K562 (cell line): ENCODE results near the gene CABP4.

Experiments used
- ATF3 ChIP-seq, 2 experiments: fragments of 450-650 bp in 1 of 2; sonication (generic) in 1 of 2; formaldehyde crosslinking in 1 of 2; IDR thresholded peaks in 1 of 2; conservative IDR thresholded peaks in 1 of 2; 2 replicates each; pipeline versions ENCODE4 v1.6.1 to v1.8.1; 2016 to 2023; ENCODE audit warnings: mild to moderate bottlenecking in 2 of 2, moderate library complexity in 2 of 2, inconsistent platforms in 1 of 2, missing genetic modification reagents in 1 of 2
- CEBPB ChIP-seq: fragments of 450-650 bp; IDR thresholded peaks from 2 replicates; pipeline ENCODE4 v1.6.1; 2016; ENCODE audit warnings: missing genetic modification characterization, missing compliant biosample characterization
- ERF ChIP-seq: fragments of 450-650 bp; formaldehyde crosslinking; IDR thresholded peaks from 2 replicates; pipeline ENCODE4 v1.4.0; 2020; ENCODE audit warnings: mild to moderate bottlenecking, mixed read lengths
- FOXM1 ChIP-seq, 2 experiments: fragments of 450-650 bp in 1 of 2; sonication (generic) in 1 of 2; formaldehyde crosslinking in 1 of 2; IDR thresholded peaks; 2 replicates each; pipeline versions ENCODE4 v1.6.1 to v1.9.0; 2017 to 2022; ENCODE audit warnings: low read depth in 2 of 2, mild to moderate bottlenecking in 2 of 2, missing genetic modification reagents in 1 of 2, moderate library complexity in 1 of 2
- HBP1 ChIP-seq: fragments of 450-650 bp; formaldehyde crosslinking; IDR thresholded peaks from 2 replicates; pipeline ENCODE4 v1.4.0; 2022; ENCODE audit warnings: missing genetic modification characterization
- HDAC2 ChIP-seq: fragments of 450-650 bp; IDR thresholded peaks from 2 replicates; pipeline ENCODE4 v1.6.1; 2016; ENCODE audit warnings: mild to moderate bottlenecking
- LARP7 ChIP-seq: fragments of 450-650 bp; IDR thresholded peaks from 2 replicates; pipeline ENCODE4 v1.6.1; 2016
- MYBL2 ChIP-seq, 2 experiments: fragments of 450-650 bp in 1 of 2; sonication (generic) in 1 of 2; formaldehyde crosslinking in 1 of 2; IDR thresholded peaks; 2 replicates each; pipeline versions ENCODE4 v1.6.1 to v1.8.1; 2017 to 2022; ENCODE audit warnings: borderline replicate concordance in 1 of 2, inconsistent platforms in 1 of 2, low read depth in 1 of 2, mild to moderate bottlenecking in 1 of 2, missing genetic modification reagents in 1 of 2, moderate library complexity in 1 of 2
- RBM22 ChIP-seq: fragments of 200-400 bp; formaldehyde crosslinking; IDR thresholded peaks from 2 replicates; pipeline ENCODE4 v1.6.1; 2018; ENCODE audit warnings: low read length, low read depth; ENCODE audit not compliant: poor library complexity, severe bottlenecking
- SMAD3 ChIP-seq: fragments of 450-650 bp; formaldehyde crosslinking; conservative IDR thresholded peaks from 2 replicates; pipeline ENCODE4 v1.4.0; 2020; ENCODE audit warnings: mild to moderate bottlenecking

- TF ChIP-seq MYBL2 (IDR thresholded peaks at IDR 0.05; ENCODE audit: low read depth), result no peak
- TF ChIP-seq MYBL2 (CRISPR knock-in tag; IDR thresholded peaks at IDR 0.05; ENCODE audit: borderline replicate concordance), result no peak
- no peak for TF ChIP-seq CEBPB (tag)
- no peak for TF ChIP-seq SMAD3
- TF ChIP-seq ATF3 (IDR thresholded peaks at IDR 0.05), result no peak
- no peak for TF ChIP-seq ATF3 (CRISPR knock-in tag; conservative IDR thresholded peaks at IDR 0.05)
- no peak for TF ChIP-seq RBM22
- TF ChIP-seq ERF (CRISPR knock-in tag), result no peak
- TF ChIP-seq FOXM1 (IDR thresholded peaks at IDR 0.05; ENCODE audit: low read depth), result no peak
- no peak for TF ChIP-seq FOXM1 (CRISPR knock-in tag; IDR thresholded peaks at IDR 0.05; ENCODE audit: low read depth)
- no peak for TF ChIP-seq LARP7
- no peak for TF ChIP-seq HBP1 (CRISPR knock-in tag)
- TF ChIP-seq HDAC2, result no peak
These were observed 19.3 kb upstream of the CABP4 start for GRCh38 chr11:67435727-67436458.
